ENCODE results near the gene RRN3. TPM values are rescaled to one million over a fixed set of nuclear protein-coding genes. Genes with fewer than 3 reads are reported as not detected.

The RRN3 gene
- total and polyA plus RNA-seq, 2 donors from 2014 or later = 12.3 to 24.7 TPM

DNA sequence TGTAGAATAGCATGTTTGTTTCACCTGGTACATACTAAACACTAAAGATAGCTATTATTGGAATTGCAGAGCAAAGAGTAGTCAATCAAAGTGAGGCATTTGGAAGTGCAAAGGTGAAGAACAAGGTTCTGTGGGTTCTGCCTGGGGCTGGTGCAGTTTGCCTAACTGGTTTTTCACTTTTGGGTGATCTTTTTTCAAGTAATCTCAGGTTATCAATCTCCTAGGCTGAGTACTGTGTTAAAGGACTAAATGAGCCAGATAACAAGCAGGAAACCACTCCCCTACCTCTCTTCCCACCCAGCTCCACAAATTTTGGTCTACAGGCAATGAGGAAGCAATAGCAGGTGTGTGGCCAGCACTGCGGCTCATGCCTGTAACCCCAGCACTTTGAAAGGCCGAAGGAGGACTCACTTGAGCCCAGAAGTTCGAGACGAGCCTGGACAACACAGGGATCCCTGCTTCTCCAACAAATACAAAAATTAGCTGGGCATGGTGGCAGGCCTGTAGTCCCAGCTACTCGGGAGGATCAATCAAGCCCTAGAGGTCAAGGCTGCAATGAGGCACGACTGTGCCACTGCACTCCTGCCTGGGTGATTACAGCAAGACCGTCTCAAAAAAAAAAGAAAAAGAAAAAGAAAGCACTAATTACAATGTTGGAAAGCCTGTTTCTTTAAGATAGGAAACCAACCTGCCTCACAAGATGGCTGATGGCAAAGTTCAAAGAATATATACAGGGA lies 36.2 kb downstream of the RRN3 start:
- Histone ChIP-seq H3K27me3 (ENCODE audit: control insufficient read depth, insufficient read depth, low read length) (no peaks in the 10 kb centered on the region), H3K4me1 (ENCODE audit: control insufficient read depth in 2 of 3, insufficient read depth in 2 of 3, low read depth in 1 of 3, low read length in 3 of 3) (peaks cover 0 to 3% (median 0%) of the 10 kb centered on the region in 3 donors), H3K36me3 (ENCODE audit: control insufficient read depth in 2 of 3, insufficient read depth in 3 of 3, low read length in 3 of 3) (peaks cover 13 to 30% (median 15%) of the 10 kb centered on the region in 3 donors), H3K9me3 (ENCODE audit: control insufficient read depth in 2 of 3, insufficient read depth in 1 of 3, low read length in 3 of 3) (no peaks in the 10 kb centered on the region), H3K4me3 (ENCODE audit: low read length in 3 of 3) (no peak overlapping the region), H3K9ac (ENCODE audit: low read length in 3 of 3) (no peak overlapping the region), H3K27ac (ENCODE audit: low read depth in 2 of 2, low read length in 2 of 2) (no peak overlapping the region)
- TF ChIP-seq, protein P1, sequence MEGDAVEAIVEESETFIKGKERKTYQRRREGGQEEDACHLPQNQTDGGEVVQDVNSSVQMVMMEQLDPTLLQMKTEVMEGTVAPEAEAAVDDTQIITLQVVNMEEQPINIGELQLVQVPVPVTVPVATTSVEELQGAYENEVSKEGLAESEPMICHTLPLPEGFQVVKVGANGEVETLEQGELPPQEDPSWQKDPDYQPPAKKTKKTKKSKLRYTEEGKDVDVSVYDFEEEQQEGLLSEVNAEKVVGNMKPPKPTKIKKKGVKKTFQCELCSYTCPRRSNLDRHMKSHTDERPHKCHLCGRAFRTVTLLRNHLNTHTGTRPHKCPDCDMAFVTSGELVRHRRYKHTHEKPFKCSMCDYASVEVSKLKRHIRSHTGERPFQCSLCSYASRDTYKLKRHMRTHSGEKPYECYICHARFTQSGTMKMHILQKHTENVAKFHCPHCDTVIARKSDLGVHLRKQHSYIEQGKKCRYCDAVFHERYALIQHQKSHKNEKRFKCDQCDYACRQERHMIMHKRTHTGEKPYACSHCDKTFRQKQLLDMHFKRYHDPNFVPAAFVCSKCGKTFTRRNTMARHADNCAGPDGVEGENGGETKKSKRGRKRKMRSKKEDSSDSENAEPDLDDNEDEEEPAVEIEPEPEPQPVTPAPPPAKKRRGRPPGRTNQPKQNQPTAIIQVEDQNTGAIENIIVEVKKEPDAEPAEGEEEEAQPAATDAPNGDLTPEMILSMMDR (IDR thresholded peaks at IDR 0.05; ENCODE audit: borderline replicate concordance, extremely low read depth, insufficient read depth) = no peak
- DNase-seq = no peak
- intact Hi-C loops (cut with DNase I) = no loop called here
- no peak for FAIRE-seq

DNA sequence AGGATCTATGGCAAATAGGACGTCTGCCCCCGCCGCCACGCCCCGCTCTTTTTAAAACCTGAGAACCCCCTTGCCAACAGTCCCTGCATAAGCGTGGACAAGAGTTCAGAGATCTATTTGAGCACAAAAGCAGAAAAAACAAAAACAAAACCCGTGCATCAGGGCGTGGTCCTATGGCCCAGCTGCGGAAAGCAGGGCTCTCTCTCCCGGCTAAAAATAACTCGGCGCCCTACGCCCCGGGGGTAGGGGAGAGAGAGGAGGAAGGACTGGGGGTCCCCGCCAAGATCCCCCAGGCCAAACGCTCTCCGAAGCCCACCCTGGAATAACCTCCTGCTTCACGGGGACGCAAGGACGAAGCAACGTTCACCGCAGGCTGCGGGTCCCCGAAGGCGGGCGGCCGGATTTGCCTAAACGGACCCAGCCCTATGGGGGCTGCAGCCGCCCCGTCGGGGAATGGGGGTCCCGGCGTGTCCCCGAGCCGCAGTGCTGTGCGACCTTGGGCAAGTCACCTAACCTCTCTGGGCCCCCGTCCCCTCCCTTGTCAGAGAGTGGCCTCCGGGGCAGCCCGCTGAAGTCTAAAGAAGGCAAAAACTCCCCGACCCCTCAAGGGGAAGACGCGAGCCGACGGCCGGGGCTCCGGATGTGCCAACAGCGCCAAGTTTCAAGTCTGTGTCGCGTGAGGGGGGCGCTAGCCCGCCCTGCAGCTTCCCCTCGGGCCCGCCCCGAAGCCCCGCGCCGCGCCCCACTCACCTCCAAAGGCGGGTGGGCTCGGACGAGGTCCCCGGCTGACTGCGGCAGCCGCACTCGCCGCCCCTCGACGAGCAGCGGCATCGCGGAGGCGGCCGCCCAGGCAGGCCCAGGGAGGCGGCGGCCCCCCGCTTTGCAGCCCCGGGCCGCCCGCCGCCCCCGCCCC lies 38.7 kb downstream of the RRN3 start:
- Histone ChIP-seq H3K9me3 (ENCODE audit: control insufficient read depth in 2 of 3, insufficient read depth in 1 of 3, low read length in 3 of 3) (no peaks in the 10 kb centered on the region), H3K4me3 (ENCODE audit: low read length in 3 of 3) (peak overlapping the region; percentile 67 to 81 (median 68)), H3K27me3 (ENCODE audit: control insufficient read depth, insufficient read depth, low read length) (no peaks in the 10 kb centered on the region), H3K9ac (ENCODE audit: low read length in 3 of 3) (peak overlapping the region; percentile 26 to 92 (median 71)), H3K27ac (ENCODE audit: low read depth in 2 of 2, low read length in 2 of 2) (peak overlapping the region; percentile 24 to 38), H3K4me1 (ENCODE audit: control insufficient read depth in 2 of 3, insufficient read depth in 2 of 3, low read depth in 1 of 3, low read length in 3 of 3) (peaks cover 0 to 3% (median 0%) of the 10 kb centered on the region in 3 donors), H3K36me3 (ENCODE audit: control insufficient read depth in 2 of 3, insufficient read depth in 3 of 3, low read length in 3 of 3) (peaks cover 3 to 11% (median 5%) of the 10 kb centered on the region in 3 donors)
- DNase-seq (peak in 2 of 5 donors; percentile 32 to 91), FAIRE-seq (no peak)
- intact Hi-C loops (cut with DNase I) = no loop called here
- TF ChIP-seq, protein P1 (IDR thresholded peaks at IDR 0.05; ENCODE audit: borderline replicate concordance, extremely low read depth, insufficient read depth) = no peak

DNA sequence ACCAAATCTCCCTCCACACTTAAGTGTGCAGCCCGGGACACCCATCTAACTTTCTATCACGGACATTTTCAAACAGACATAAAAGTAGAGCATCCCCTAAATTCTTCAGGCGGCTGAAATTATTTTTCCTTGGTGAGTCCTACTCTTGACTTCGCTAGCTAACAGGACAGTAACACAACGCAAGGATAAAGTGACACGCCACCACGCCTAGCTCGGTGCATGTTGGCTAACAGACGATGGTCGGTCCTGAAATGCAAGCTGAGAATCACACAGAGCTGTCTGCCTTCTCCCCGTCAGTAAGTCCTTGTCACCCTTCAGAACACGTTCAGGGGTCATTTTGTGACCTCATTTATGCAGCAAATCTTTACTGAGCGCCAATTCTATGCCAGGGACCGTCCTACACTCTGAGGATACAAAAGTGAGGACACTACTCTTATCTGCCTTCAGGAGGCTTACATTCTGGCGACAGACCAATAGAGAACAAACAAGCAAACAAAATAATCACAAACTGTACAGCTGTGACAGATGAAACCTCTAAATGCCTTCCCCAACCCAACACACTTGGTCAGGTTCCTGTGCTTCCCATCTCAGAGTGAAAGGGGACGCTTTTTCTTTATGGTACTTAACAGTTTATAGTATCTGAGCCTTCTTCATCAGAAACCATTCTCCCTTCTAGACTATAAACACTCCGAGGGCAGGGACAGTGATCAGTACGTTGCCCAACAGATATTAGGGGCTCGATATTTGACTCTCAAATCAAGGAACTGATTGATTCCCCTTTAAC lies 39.5 kb downstream of the RRN3 start:
- peaks cover 0 to 3% (median 0%) of the 10 kb centered on the region in 3 donors for H3K4me1 ChIP-seq (ENCODE audit: control insufficient read depth in 2 of 3, insufficient read depth in 2 of 3, low read depth in 1 of 3, low read length in 3 of 3)
- TF ChIP-seq, protein P1 (IDR thresholded peaks at IDR 0.05; ENCODE audit: borderline replicate concordance, extremely low read depth, insufficient read depth) = no peak
- H3K27me3 ChIP-seq (ENCODE audit: control insufficient read depth, insufficient read depth, low read length) = no peaks in the 10 kb centered on the region
- intact Hi-C loops (cut with DNase I) = no loop called here
- DNase-seq (no peak), FAIRE-seq (no peak)
- peak overlapping the region in 2 of 3 donors; percentile 26 to 92 for H3K9ac ChIP-seq (ENCODE audit: low read length in 3 of 3)
- peaks cover 2 to 8% (median 5%) of the 10 kb centered on the region in 3 donors for H3K36me3 ChIP-seq (ENCODE audit: control insufficient read depth in 2 of 3, insufficient read depth in 3 of 3, low read length in 3 of 3)
- peak overlapping the region; percentile 67 to 81 (median 68) for H3K4me3 ChIP-seq (ENCODE audit: low read length in 3 of 3)
- H3K9me3 ChIP-seq (ENCODE audit: control insufficient read depth in 2 of 3, insufficient read depth in 1 of 3, low read length in 3 of 3) = no peaks in the 10 kb centered on the region
- H3K27ac ChIP-seq (ENCODE audit: low read depth in 2 of 2, low read length in 2 of 2) = no peak overlapping the region

Data from kidney (tissue), 14 donors.